Loucy (cell line): ENCODE data around the gene LRRC25.

Source experiments
- H2AFZ ChIP-seq: fragments of 200-600 bp; sonication (generic); 2 replicates; pipeline ENCODE4 v1.6.0; 2016; ENCODE audit warnings: antibody characterized with exemption, mild to moderate bottlenecking, low read length, moderate library complexity
- H3F3A ChIP-seq: fragments of 200-600 bp; 2 replicates; pipeline ENCODE4 v1.6.0; 2016; ENCODE audit warnings: antibody characterized with exemption, low read depth, mild to moderate bottlenecking
- H3K27me3 ChIP-seq: fragments of 200-600 bp; sonication (generic); 2 replicates; pipeline ENCODE4 v1.6.1; 2014; ENCODE audit warnings: low read length, mild to moderate bottlenecking; ENCODE audit not compliant: insufficient read depth, poor library complexity, severe bottlenecking
- H3K36me3 ChIP-seq: fragments of 200-600 bp; sonication (generic); 2 replicates; pipeline ENCODE4 v1.6.1; 2016; ENCODE audit warnings: low read length; ENCODE audit not compliant: insufficient read depth
- H3K4me1 ChIP-seq: fragments of 200-600 bp; sonication (generic); 2 replicates; pipeline ENCODE4 v1.5.1; 2014; ENCODE audit warnings: low read length, mild to moderate bottlenecking; ENCODE audit not compliant: insufficient read depth, poor library complexity, severe bottlenecking
- H3K4me2 ChIP-seq: fragments of 200-600 bp; sonication (generic); 2 replicates; pipeline ENCODE4 v1.6.0; 2014; ENCODE audit warnings: antibody characterized with exemption, low read length, low read depth, mild to moderate bottlenecking; ENCODE audit not compliant: poor library complexity, severe bottlenecking
- H3K4me3 ChIP-seq: fragments of 200-600 bp; sonication (generic); 2 replicates; pipeline ENCODE4 v1.5.1; 2014; ENCODE audit warnings: low read length, mild to moderate bottlenecking, mixed read lengths; ENCODE audit not compliant: poor library complexity, severe bottlenecking
- H3K79me2 ChIP-seq: fragments of 200-600 bp; sonication (generic); 2 replicates; pipeline ENCODE4 v1.6.1; 2014; ENCODE audit warnings: low read length; ENCODE audit not compliant: insufficient read depth
- H3K9ac ChIP-seq: fragments of 200-600 bp; sonication (generic); 2 replicates; pipeline ENCODE4 v1.6.0; 2014; ENCODE audit warnings: mild to moderate bottlenecking, low read depth, low read length, moderate library complexity; ENCODE audit not compliant: poor library complexity, severe bottlenecking
- H3K9me2 ChIP-seq: fragments of 200-600 bp; sonication (generic); replicated peaks from 2 replicates; pipeline ENCODE4 v1.6.1; 2016; ENCODE audit warnings: low read depth, low read length, mixed read lengths
- H3K9me3 ChIP-seq: fragments of 200-600 bp; sonication (generic); 2 replicates; pipeline ENCODE4 v1.6.1; 2014; ENCODE audit warnings: mild to moderate bottlenecking, antibody characterized with exemption, low read length, low read depth; ENCODE audit not compliant: insufficient read depth
- H4K20me1 ChIP-seq: fragments of 200-600 bp; sonication (generic); 2 replicates; pipeline ENCODE4 v1.6.0; 2014; ENCODE audit warnings: antibody characterized with exemption, low read length, mild to moderate bottlenecking; ENCODE audit not compliant: insufficient read depth, poor library complexity, severe bottlenecking
- CTCF ChIP-seq: fragments of 200-600 bp; sonication (generic); conservative IDR thresholded peaks from 2 replicates; pipeline ENCODE4 v1.5.1; 2014; ENCODE audit warnings: mild to moderate bottlenecking, antibody characterized with exemption, low read length
- EZH2phosphoT487 ChIP-seq: fragments of 200-600 bp; IDR thresholded peaks from 2 replicates; pipeline ENCODE4 v1.6.1; 2018; ENCODE audit warnings: antibody characterized with exemption, mild to moderate bottlenecking, moderate library complexity, borderline replicate concordance

The LRRC25 gene

GRCh38 chr19:18439025-18439909 is 41.8 kb upstream of the LRRC25 start:
- Histone ChIP-seq H3K36me3 (peaks cover 4% of the 10 kb centered on the region; the same call in 1 of the 2 replicates), H3K9ac (no peak overlapping the region), H4K20me1 (no peaks in the 10 kb centered on the region), H3K4me3 (no peak overlapping the region), H3K4me2 (no peak overlapping the region), H3K79me2 (no peaks in the 10 kb centered on the region), H3K4me1 (peaks cover 7% of the 10 kb centered on the region), H3K27me3 (no peaks in the 10 kb centered on the region), H2AFZ (no peak overlapping the region), H3K9me2 (no peaks in the 10 kb centered on the region), H3K9me3 (no peaks in the 10 kb centered on the region), H3F3A (peaks cover 8% of the 10 kb centered on the region; the same call in 1 of the 2 replicates)
- TF ChIP-seq EZH2phosphoT487 (no peak), CTCF (no peak)

- H3K9me2 ChIP-seq, result no peaks in the 10 kb centered on the region
- H3K27me3 ChIP-seq, result no peaks in the 10 kb centered on the region
- H3K79me2 ChIP-seq, result no peaks in the 10 kb centered on the region
- no peak overlapping the region for H2AFZ ChIP-seq
- no peaks in the 10 kb centered on the region; the same call in 1 of the 2 replicates for H3K36me3 ChIP-seq
- TF ChIP-seq EZH2phosphoT487, result no peak
- no peak for TF ChIP-seq CTCF
- peaks cover 8% of the 10 kb centered on the region; the same call in 1 of the 2 replicates for H3F3A ChIP-seq
- H3K4me1 ChIP-seq, result peaks cover 7% of the 10 kb centered on the region
- H3K9me3 ChIP-seq, result no peaks in the 10 kb centered on the region
- peak overlapping the region; percentile 94 for H3K4me2 ChIP-seq
- peak overlapping the region; percentile 75 for H3K4me3 ChIP-seq
- H4K20me1 ChIP-seq, result no peaks in the 10 kb centered on the region
- H3K9ac ChIP-seq, result peak overlapping the region; percentile 69
These were observed 41.1 kb upstream of the LRRC25 start for GRCh38 chr19:18438331-18439024.

- peaks cover 8% of the 10 kb centered on the region; the same call in 1 of the 2 replicates for H3F3A ChIP-seq
- peak within 1 kb of the TSS; percentile 75 for H3K4me3 ChIP-seq
- H3K4me2 ChIP-seq, result peak within 1 kb of the TSS; percentile 94
- peak within 1 kb of the TSS; percentile 69 for H3K9ac ChIP-seq
- H4K20me1 ChIP-seq, result no peaks in the 10 kb centered on the region
- TF ChIP-seq EZH2phosphoT487, result no peak
- TF ChIP-seq CTCF, result no peak
- no peaks in the 10 kb centered on the region for H3K27me3 ChIP-seq
- H3K36me3 ChIP-seq, result no peaks in the 10 kb centered on the region
- no peaks in the 10 kb centered on the region for H3K9me2 ChIP-seq
- no peaks in the 10 kb centered on the region for H3K9me3 ChIP-seq
- H2AFZ ChIP-seq, result peak within 1 kb of the TSS; percentile 94
- no peaks in the 10 kb centered on the region for H3K79me2 ChIP-seq
- peaks cover 7% of the 10 kb centered on the region for H3K4me1 ChIP-seq
These were observed 40.3 kb upstream of the LRRC25 start, which contains the start of gene ISYNA1 for GRCh38 chr19:18437491-18438330. Gene ISYNA1, minus strand, starts transcription at chr19:18438133. Its CDS starts 154 bp downstream, at chr19:18437979.
